ENCODE results near the gene PDCL3. TPM values are rescaled to one million over a fixed set of nuclear protein-coding genes. Genes with fewer than 3 reads are reported as not detected.

Gene PDCL3
- 10 to 100 TPM in 5 of 6 donors, 1 to 10 TPM in 1; 6.3 to 21.7 (median 15.0) TPM for total RNA-seq

DNA sequence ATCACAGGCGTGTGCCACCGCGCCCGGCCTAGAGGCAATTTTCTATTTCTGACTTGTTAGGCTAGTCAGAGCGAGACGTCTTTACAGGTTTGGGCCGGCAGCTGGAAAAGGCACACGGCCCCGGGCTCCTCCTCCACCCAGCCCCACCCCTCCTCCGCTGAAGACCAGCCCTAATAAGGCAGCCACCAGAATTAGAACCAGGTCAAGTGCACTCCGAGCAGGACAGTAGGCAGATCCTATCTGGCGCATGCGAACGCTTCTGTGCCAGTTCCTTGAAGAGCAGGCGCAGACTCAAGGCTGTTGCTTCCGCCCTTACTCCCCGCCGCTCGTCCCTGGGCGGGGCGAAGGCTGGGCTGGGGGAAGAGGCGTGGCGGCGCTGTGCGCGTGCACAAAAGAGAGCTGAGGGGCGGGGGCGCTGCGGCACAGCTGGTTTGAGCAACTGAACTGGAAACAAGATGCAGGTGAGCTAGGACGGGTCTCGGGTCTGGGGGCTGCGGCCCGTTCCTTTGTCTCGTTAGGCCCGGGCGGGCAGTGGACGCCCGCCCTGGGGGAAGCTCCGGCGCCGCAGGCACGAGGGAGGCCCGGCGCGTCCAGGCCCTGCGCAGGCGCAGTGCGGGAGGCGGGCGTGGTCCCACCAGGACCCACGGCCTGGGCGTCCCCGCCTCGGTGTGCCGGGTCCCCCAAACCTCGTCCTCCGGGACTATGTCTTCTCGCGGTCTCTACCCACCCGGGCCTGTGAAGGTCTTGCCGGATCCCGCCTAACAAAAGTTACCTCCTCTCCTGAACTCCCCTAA lies at the start of gene PDCL3:
Gene PDCL3, plus strand, starts transcription at position 381 of the 794 bp plus-strand sequence. Its CDS starts 75 bp downstream, at position 456.
- DNase-seq (peak; percentile 98 to 99), ATAC-seq (ENCODE audit: low FRiP score in 2 of 2) (peak; percentile 98 to 99)
- TF ChIP-seq POLR2A (IDR thresholded peaks at IDR 0.05) = peak in 3 of 4 donors; percentile 39 to 81 (median 76)
- no peak for TF ChIP-seq EP300 (IDR thresholded peaks at IDR 0.05)
- TF ChIP-seq CTCF (IDR thresholded peaks at IDR 0.05) = peak in 3 of 6 experiments; percentile 21 to 46 (median 33)
- TF ChIP-seq POLR2AphosphoS5 (IDR thresholded peaks at IDR 0.05) = peak; percentile 84 to 93
- Histone ChIP-seq H3K4me1 (peaks cover 7 to 28% (median 18%) of the 10 kb centered on the region in 4 donors), H3K27ac (peak within 1 kb of the TSS; percentile 89 to 94 (median 91)), H3K4me3 (peak within 1 kb of the TSS; percentile 65 to 79 (median 68)), H3K27me3 (no peaks in the 10 kb centered on the region), H3K36me3 (peaks cover 2 to 16% (median 14%) of the 10 kb centered on the region in 4 donors), H3K9me3 (no peaks in the 10 kb centered on the region)
- 0 to 2% methylated on average over 5 to 32 of the region's 62 CpGs for WGBS, 2 donors

- no peaks in the 10 kb centered on the region for H3K27me3 ChIP-seq
- H3K9me3 ChIP-seq = no peaks in the 10 kb centered on the region
- TF ChIP-seq POLR2AphosphoS5 (IDR thresholded peaks at IDR 0.05) (no peak), CTCF (IDR thresholded peaks at IDR 0.05) (no peak), POLR2A (IDR thresholded peaks at IDR 0.05) (no peak), EP300 (IDR thresholded peaks at IDR 0.05) (no peak)
- DNase-seq (no peak), ATAC-seq (ENCODE audit: low FRiP score in 2 of 2) (peak in 1 of 2 donors; percentile 42)
- H3K4me3 ChIP-seq = no peak overlapping the region
- no peaks in the 10 kb centered on the region for H3K36me3 ChIP-seq
- 49 to 50% methylated on average over 4 of the region's 4 CpGs for WGBS, 2 donors
- no peaks in the 10 kb centered on the region for H3K4me1 ChIP-seq
- no peak overlapping the region for H3K27ac ChIP-seq
Measured at GRCh38 chr2:100513650-100514049, 49.1 kb upstream of the PDCL3 start.

GRCh38 chr2:100517556-100517955 lies 45.2 kb upstream of the PDCL3 start:
- no peak for TF ChIP-seq EP300 (IDR thresholded peaks at IDR 0.05)
- TF ChIP-seq POLR2AphosphoS5 (IDR thresholded peaks at IDR 0.05) = no peak
- TF ChIP-seq CTCF (IDR thresholded peaks at IDR 0.05) = no peak
- no peak for TF ChIP-seq POLR2A (IDR thresholded peaks at IDR 0.05)
- Histone ChIP-seq H3K36me3 (no peaks in the 10 kb centered on the region), H3K9me3 (no peaks in the 10 kb centered on the region), H3K4me1 (no peaks in the 10 kb centered on the region), H3K27me3 (no peaks in the 10 kb centered on the region), H3K4me3 (no peak overlapping the region), H3K27ac (no peak overlapping the region)
- 85 to 96% methylated on average over 1 of the region's 1 CpG for WGBS, 2 donors
- ATAC-seq (ENCODE audit: low FRiP score in 2 of 2) (no peak), DNase-seq (no peak)

GRCh38 chr2:100518801-100519200 lies 44.0 kb upstream of the PDCL3 start:
- no peak for TF ChIP-seq EP300 (IDR thresholded peaks at IDR 0.05)
- TF ChIP-seq POLR2AphosphoS5 (IDR thresholded peaks at IDR 0.05) = no peak
- no peaks in the 10 kb centered on the region for H3K36me3 ChIP-seq
- WGBS, 2 donors = 77% methylated on average over 2 of the region's 2 CpGs
- H3K27ac ChIP-seq = no peak overlapping the region
- no peaks in the 10 kb centered on the region for H3K9me3 ChIP-seq
- H3K4me1 ChIP-seq = no peaks in the 10 kb centered on the region
- no peak for DNase-seq
- H3K27me3 ChIP-seq = no peaks in the 10 kb centered on the region
- no peak overlapping the region for H3K4me3 ChIP-seq
- no peak for ATAC-seq (ENCODE audit: low FRiP score in 2 of 2)

- WGBS, 2 donors = 63 to 78% methylated on average over 2 of the region's 2 CpGs
- DNase-seq = no peak
- H3K4me3 ChIP-seq = no peak overlapping the region
- no peaks in the 10 kb centered on the region for H3K9me3 ChIP-seq
- no peaks in the 10 kb centered on the region for H3K27me3 ChIP-seq
- no peaks in the 10 kb centered on the region for H3K36me3 ChIP-seq
- H3K27ac ChIP-seq = no peak overlapping the region
- ATAC-seq (ENCODE audit: low FRiP score in 2 of 2) = no peak
- no peaks in the 10 kb centered on the region for H3K4me1 ChIP-seq
- TF ChIP-seq POLR2A (IDR thresholded peaks at IDR 0.05) (no peak), EP300 (IDR thresholded peaks at IDR 0.05) (no peak)
Measured at GRCh38 chr2:100520224-100520623, 42.6 kb upstream of the PDCL3 start.

Data from upper lobe of left lung (tissue), 6 donors.